ENCODE measurements around the gene DDX42. TPM values are rescaled to one million over a fixed set of nuclear protein-coding genes. Genes with fewer than 3 reads are reported as not detected.
A peak's percentile ranks its signal among the peaks of the same experiment; 100 is the strongest.

DDX42 gene
- total RNA-seq, 1 donor from 2014 or later = 139 TPM

DNA sequence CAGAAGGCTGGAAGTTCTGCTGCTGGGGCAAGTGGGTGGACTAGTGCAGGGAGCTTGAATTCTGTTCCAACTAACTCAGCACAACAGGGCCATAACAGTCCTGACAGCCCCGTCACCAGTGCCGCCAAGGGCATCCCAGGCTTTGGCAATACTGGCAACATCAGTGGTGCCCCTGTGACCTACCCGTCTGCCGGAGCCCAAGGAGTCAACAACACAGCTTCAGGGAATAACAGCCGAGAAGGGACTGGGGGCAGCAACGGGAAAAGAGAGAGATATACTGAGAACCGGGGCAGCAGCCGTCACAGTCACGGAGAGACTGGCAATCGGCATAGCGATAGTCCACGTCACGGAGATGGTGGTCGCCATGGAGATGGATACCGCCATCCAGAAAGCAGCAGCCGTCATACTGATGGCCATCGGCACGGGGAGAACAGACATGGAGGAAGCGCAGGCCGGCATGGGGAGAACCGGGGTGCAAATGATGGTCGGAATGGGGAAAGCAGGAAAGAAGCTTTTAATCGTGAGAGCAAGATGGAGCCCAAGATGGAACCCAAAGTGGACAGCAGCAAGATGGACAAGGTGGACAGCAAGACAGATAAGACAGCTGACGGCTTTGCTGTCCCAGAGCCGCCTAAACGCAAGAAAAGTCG lies 43.9 kb downstream of the DDX42 start:
- no peak for DNase-seq (ENCODE audit: low spot score)
- intact Hi-C loops (cut with DNase I) = no loop called here
- ATAC-seq = no peak

DNA sequence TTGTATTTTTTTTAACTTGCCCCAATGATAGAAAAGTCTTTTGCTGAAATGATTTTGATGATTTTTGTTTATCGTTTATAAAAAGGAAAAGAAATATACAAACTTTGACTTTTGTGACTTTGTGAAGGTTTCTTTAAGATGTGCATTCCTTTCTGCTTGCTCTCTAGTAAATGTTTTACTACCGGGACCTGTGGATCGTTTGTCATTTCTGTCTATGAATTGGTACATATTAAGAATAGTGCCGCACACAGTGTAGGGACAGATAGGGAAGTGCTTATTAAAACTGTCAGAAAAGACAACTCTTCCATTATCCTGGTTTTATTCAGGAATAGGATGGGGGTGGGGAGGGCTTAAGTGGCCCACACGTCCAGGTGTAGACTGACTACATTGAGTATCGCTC lies 45.2 kb downstream of the DDX42 start:
- intact Hi-C loops (cut with DNase I) = no loop called here

DNA sequence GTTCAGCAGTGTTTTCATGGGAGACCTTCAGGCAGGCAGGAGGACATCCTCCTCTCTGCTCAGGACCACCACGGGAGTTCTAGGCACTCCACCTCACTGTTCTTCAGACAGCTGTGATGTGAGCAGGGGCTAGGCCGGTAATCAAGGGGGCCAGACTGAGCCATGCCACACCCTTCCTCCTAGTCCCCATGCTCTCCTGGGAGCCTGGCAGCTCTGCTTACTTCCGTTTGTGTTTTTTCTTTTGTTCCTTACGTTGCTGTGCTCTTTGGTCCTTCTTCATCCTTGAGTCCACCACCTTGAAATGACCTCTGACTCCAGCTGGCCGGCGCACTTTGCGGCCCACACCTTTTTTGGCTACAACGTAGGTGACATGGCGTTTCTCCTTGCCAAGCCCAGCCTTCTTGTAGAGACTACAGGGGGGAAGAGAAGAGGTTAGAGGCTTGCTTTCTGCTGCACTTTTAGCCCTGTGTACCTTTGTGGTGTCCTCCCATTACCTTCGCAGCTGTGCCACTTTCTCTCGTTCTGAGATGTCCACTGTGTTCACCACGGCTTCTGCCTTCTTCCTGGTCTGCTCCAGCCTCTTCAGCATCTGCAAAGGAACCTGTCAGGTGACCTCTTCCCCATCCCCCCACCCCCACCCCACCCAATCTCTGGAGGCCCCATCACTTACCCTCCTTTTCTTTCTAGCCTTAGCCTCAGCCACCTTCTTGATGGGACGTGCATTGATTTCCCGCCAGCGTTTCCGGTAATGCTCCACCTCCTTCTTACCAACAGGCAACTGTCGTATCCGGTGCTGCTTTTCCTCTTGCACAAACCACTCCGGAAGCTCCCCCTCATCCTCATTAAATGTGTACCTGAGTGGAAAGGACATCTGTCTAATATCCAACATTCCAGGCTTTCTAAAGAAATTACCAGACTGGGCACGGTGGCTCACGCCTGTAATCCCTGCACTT lies 45.9 kb downstream of the DDX42 start:
- intact Hi-C loops (cut with DNase I) = no loop called here
- ATAC-seq (peak; percentile 26), DNase-seq (ENCODE audit: low spot score) (no peak)

More for the DNA sequence above, 45.2 kb downstream of the DDX42 start:
- DNase-seq (ENCODE audit: low spot score) (no peak), ATAC-seq (no peak)

DNA sequence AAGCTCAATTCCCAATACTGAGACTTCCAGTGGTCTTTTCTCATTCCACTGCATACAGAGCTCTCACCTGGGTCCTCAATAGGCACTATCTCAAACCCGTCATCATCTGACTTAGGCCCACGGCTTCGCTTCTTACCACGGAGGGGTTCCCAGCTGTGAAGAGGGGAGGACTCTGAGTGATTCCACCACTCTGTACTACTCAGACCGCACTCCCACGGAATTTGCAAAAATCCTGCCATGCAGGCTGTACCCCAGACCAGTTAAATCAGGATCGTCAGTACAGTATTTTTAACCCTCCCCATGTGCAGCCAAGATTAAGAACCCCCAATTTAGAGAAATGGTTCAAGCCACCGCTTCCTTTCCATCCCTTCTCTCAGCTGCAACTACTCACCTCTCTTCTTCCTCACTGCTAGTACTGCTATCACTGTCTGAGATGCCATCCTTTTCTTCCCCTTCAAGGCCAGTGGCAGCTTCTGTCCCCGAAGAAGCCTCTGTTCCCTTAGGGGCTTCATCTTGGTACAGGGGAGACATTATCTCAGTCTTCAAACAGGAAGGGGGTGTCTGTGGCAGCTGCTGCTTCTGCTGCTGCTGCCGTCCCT lies 47.1 kb downstream of the DDX42 start:
- DNase-seq (ENCODE audit: low spot score) = no peak
- ATAC-seq = no peak
- intact Hi-C loops (cut with DNase I) = no loop called here

DNA sequence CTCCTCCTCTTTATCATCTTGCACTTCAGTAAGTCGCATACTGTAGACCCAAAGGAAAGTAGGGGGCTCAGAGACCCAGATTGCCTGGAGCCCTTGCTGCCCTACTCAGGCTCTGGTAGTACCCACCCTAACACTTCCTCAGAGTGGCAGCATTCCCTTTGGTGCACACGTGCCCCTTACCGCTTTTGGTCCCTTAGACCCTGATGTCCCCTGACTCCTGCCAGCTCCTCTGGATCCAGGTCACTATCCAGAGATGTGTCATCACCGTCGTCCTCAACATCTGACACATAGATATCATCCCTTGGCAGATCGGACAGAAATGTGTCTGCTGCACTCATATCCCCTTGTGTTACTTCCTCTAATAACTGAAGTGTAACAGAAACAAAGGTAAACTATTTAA lies 47.8 kb downstream of the DDX42 start:
- DNase-seq (ENCODE audit: low spot score) = no peak
- intact Hi-C loops (cut with DNase I) = no loop called here

DNA sequence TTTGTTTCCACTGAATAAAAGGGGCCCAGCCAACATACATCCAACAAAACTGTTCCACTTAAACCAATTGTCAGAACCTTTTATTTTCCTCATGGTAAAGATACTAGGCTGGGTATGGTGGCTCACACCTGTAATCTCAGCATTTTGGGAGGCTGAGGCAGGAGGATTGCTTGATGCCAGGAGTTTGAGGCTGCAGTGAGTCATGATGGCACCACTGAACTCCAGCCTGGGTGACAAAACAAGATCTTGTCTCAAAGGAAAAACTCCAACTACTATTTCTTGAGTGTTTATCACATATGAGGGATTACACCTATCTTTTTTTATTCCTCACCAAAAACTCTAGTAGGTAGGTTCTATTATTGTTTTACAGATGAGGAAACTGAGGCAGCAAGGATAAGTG lies 48.6 kb downstream of the DDX42 start:
- intact Hi-C loops (cut with DNase I) = no loop called here
- DNase-seq (ENCODE audit: low spot score) = no peak
- ATAC-seq = no peak

More for the DNA sequence above, 47.8 kb downstream of the DDX42 start:
- no peak for ATAC-seq

DNA sequence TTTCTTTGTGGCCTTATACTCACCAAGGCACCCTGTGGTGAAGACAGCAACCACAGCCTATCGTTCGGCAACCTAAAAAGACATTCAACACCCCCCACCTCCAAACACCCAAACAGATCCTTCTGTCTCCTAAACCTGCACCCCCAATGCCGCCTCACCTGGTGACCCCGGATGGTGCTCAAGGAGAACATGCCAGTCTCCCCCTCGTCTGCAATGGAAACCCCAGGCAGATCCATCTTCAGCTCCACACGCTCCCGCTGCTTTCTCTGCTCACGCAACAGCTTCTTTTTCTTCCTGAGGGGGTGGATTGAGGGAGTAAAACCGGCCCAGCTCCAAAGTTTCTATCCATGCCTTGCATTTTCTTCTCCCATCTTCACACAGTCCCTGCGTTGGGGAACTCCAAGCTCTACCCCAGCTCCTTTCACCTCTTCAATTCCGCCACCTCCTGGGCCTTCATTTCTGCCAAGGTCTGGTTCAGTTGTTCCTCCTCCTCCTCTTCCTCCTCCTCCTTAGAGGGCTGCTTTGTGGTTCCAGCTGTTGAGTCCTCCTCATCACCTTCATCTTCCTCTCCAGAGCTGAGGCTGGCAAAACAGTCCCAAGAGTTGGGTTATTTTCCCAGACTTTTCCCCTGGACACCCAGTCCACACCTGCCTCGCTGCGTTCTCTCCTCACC lies 49.8 kb downstream of the DDX42 start:
- intact Hi-C loops (cut with DNase I) = no loop called here
- DNase-seq (ENCODE audit: low spot score) (no peak), ATAC-seq (no peak)

DNA sequence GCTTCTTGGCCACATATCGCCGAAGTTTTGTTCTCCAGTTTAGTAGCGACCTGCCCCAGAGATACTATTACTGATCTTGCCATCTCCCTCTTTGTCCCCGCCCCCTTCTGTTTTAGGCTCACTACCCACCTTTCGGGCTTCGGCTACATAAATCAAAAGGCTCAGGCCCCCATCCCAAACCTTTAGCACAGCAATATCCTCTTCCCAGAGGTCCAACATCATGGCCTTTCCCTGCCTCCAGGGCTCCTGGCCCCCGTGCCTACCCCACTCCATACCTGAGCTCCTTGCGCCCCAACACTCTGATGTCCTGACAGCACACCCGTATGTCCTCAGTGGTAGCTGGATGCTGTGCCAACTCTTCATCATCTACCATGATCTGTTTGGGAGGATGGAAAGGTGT lies 50.4 kb downstream of the DDX42 start:
- DNase-seq (ENCODE audit: low spot score) (no peak), ATAC-seq (no peak)
- intact Hi-C loops (cut with DNase I) = no loop called here

DNA sequence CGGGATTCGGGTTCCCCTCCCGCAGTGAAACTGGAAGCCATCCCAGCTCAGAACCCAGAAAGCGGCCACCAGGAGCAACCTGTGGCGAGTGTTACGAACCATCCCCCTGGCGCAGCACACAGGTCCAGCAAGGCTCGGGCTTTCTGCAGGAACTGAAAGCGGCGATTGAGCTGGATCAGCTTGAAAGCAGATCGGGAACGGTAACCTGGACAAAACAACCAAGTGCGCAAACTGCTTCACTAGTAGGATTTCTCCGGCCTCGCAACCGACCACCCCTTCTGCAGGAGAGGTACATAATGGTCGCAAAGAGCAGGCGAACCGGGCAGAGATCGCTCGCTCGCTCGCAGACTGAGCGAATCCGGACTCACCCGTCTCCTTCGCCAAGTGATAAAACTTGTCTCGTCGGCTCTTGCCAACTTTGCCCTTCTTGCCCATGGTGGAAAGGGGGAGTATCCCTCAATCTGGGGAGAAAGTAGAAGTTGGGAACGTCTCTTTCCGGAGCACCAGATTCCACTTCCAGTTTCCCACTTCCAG lies 52.6 kb downstream of the DDX42 start:
- ATAC-seq (peak; percentile 8), DNase-seq (ENCODE audit: low spot score) (no peak)
- intact Hi-C loops (cut with DNase I) = no loop called here

DNA sequence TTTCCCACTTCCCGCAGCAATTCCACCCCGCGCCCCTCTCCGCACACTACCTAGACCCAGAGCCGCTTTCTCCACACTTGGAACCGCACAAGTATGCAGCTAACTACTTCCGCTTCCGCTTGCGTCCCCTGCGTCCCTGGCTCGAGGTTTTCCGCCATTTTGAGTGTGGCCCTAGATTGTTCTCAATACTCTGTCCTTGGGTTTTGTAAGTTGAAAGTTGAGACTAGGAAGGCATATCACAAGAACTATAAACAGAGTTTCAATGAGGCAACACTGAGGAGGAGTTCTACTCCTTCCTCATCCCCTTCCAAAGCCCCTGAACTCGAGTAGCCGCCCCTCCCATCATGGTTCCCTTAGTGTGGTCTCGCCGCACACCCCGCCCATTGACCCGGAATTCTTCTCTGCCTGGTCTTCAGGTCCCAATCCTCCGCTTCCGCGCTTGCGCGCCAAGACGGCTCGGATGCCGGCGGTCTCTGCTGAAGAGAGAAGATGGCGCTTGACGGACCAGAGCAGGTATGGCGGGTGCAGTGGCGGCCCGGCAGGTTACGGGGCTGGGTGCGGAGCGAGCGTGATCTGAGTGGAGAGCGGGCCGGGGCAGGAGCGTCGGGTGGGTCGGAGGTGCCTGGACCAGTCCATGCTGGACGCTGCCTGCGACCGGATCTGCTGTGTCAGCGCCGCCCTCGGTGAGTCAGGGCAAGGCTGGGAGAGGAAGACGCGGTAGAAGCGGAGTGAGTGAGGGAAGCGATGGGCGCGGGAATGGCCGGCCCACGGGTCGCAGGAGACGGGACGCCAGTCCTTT lies 53.2 kb downstream of the DDX42 start, which contains the start of the genes FTSJ3 and PSMC5:
TSS of gene FTSJ3 (minus strand) at position 662 of the 799 bp plus-strand sequence. CDS start 761 bp downstream, outside the sequence.
TSS of gene PSMC5 (plus strand) at position 430 of the 799 bp plus-strand sequence. CDS start at position 490, 60 bp downstream.
- DNase-seq (ENCODE audit: low spot score) = peak; percentile 96
- intact Hi-C loops (cut with DNase I) = no loop called here
- peak; percentile 97 for ATAC-seq

DNA sequence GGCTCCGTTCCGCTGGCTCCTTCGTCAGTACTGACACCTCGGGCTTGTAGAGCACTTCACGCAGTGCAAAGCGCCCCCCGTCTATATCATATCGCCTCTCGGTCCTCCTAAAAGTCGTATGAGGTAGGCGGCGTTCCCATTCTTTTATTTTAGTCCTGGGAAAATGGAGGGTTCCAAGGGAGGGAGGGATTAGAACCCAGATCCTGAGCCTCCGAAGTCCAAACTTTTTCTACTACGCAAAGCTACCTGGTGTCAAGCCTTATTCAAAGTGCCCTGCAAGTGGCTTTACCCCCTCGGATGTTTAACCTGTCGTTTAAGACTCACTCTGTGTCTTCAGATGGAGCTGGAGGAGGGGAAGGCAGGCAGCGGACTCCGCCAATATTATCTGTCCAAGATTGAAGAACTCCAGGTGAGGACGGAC lies 53.8 kb downstream of the DDX42 start:
- ATAC-seq = no peak
- DNase-seq (ENCODE audit: low spot score) = no peak
- intact Hi-C loops (cut with DNase I) = no loop called here

DNA sequence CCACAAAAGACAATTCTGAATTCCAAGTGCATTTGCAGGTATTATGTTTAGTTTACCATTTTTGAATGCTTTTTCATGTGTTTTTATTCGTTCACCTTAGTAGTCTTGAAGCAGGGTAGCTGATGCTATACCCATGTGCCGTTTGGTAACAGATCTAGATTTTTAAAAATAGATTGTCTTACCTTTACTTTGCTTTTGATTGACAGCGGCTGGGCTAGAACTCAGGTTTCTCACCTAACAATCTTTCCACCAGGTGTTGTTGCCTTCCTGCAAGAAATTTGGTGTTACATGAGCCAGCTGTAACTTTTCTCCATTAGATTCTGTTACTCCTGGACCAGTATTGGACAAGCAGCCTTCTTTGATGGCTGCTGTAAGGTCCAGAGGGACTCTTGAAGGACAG lies 55.0 kb downstream of the DDX42 start:
- intact Hi-C loops (cut with DNase I) = no loop called here
- DNase-seq (ENCODE audit: low spot score) (no peak), ATAC-seq (no peak)

DNA sequence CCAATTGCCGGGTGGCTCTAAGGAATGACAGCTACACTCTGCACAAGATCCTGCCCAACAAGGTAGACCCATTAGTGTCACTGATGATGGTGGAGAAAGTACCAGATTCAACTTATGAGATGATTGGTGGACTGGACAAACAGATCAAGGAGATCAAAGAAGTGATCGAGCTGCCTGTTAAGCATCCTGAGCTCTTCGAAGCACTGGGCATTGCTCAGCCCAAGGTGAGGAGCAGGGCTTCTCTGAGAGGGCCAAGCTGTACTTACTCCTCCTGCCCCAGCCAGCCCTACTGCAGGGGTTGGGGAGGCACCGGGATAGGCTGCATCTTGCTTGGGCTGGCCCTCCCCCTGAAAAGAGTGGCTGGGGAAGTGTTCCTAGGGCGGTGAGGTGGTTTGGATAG lies 56.3 kb downstream of the DDX42 start:
- ATAC-seq = no peak

DNA sequence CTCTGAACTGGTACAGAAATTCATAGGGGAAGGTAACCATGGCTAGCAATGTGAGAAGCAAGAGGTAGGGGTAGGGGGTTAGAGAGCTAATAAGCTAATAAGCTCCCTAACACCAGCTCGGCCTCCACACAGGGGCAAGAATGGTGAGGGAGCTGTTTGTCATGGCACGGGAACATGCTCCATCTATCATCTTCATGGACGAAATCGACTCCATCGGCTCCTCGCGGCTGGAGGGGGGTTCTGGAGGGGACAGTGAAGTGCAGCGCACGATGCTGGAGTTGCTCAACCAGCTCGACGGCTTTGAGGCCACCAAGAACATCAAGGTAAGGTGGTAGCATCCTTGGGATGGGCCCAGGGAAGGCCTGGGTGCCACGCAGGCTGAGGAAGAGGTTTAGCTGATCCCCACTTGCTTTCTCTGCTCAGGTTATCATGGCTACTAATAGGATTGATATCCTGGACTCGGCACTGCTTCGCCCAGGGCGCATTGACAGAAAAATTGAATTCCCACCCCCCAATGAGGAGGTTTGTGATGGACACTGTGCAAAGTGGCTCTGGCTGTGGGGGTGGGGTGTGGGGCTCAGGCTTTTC lies 57.0 kb downstream of the DDX42 start:
- intact Hi-C loops (cut with DNase I) = no loop called here
- ATAC-seq (no peak), DNase-seq (ENCODE audit: low spot score) (no peak)

More for the DNA sequence above, 56.3 kb downstream of the DDX42 start:
- no peak for DNase-seq (ENCODE audit: low spot score)
- intact Hi-C loops (cut with DNase I) = no loop called here

DNA sequence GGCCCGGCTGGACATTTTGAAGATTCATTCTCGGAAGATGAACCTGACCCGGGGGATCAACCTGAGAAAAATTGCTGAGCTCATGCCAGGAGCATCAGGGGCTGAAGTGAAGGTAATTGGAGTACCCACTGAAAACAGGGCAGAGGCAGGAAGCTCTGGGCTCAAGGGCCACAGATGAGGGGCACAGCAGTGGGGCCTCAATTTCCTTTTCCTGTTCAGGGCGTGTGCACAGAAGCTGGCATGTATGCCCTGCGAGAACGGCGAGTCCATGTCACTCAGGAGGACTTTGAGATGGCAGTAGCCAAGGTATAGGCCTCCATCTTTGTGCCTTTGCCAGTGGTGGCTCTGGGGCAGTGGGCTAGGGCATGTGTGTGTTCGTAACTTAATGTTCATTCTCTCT lies 57.5 kb downstream of the DDX42 start:
- DNase-seq (ENCODE audit: low spot score) (no peak), ATAC-seq (no peak)
- intact Hi-C loops (cut with DNase I) = no loop called here

DNA sequence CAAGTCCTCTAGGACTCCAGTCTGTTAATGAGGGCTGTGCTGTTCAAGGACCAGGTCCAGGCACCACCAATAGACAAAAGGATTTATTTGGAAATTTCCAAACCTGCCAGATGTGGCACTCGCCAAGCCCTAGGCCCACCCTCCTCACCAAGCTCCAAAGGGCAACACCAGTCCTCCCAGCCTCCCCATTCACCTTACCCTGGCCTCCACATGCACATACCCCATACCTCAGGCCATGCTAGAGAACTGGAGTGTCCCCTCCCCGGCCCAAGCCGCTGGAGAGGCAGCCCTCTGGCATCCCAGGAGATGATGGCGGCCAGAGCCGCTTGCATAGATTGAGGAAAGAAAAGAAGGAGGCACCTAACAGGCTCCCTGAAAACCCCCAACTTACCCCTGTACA lies 58.0 kb downstream of the DDX42 start:
- DNase-seq (ENCODE audit: low spot score) = no peak
- no peak for ATAC-seq
- intact Hi-C loops (cut with DNase I) = no loop called here

DNA sequence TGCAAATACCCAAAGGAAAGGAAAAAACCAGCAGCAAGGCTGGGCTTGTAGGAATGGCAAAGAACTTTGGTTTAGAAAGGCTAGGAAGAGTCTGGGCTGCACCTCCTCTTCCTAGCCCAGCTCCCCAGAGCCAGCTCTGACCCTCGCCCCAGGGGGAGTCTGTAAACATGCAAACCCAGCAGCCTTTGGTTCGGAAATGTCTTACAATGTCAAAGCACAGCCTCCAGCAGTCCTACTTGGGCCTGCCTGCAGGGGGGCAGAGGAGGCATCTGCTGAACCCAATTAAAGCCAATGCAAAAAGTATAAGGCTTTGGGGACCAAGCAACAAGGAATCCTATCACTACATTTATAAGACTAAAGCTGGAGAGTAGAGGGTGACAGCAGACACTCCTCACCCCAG lies 58.5 kb downstream of the DDX42 start:
- no peak for DNase-seq (ENCODE audit: low spot score)
- intact Hi-C loops (cut with DNase I) = no loop called here

More for the DNA sequence above, 58.5 kb downstream of the DDX42 start:
- ATAC-seq = no peak
